H1 (cell line): ENCODE data around the gene RAET1G. TPM values are rescaled to one million over a fixed set of nuclear protein-coding genes. Genes with fewer than 3 reads are reported as not detected.
A peak's percentile ranks its signal among the peaks of the same experiment; 100 is the strongest.

Source experiments
- GABPA ChIP-seq: IDR thresholded peaks from 2 replicates; pipeline ENCODE4 v1.6.1; 2011; ENCODE audit warnings: mild to moderate bottlenecking, low read length, moderate library complexity, borderline replicate concordance; ENCODE audit not compliant: insufficient read depth
- MAFK ChIP-seq: IDR thresholded peaks from 2 replicates; pipeline ENCODE4 v1.6.1; 2012; ENCODE audit warnings: low read depth, mild to moderate bottlenecking, improper control_type of control experiment, low read length
- SAP30 ChIP-seq: fragments of 300-600 bp; sonication (generic); IDR thresholded peaks from 2 replicates; pipeline ENCODE4 v1.7.1; 2012; ENCODE audit warnings: low read length, moderate library complexity, mild to moderate bottlenecking, inconsistent platforms; ENCODE audit not compliant: insufficient read depth, insufficient replicate concordance
- TAF1 ChIP-seq: IDR thresholded peaks from 2 replicates; pipeline ENCODE4 v1.6.1; 2011; ENCODE audit warnings: mild to moderate bottlenecking, low read depth, low read length
- polyA plus RNA-seq, 7 experiments: library from polyadenylated mRNA; depleted of rRNA in 3 of 7; stranded (reverse) in 5 of 7; unstranded in 2 of 7; fragments of >200 nt in 5 of 7; fragments of 200-250 nt in 2 of 7; gene quantifications; 1 replicate in 5 of 7; 2 replicates in 1 of 7; 4 replicates in 1 of 7; pipeline versions ENCODE4 v1.2.1 to v1.2.3, GENCODE V29; 2011 to 2013; ENCODE audit warnings: missing spikeins in 2 of 7, mixed read lengths in 2 of 7
- total RNA-seq: library from RNA; stranded (reverse); fragmentation: NEBNext Ultra II Directional; extraction: Animal tissue kit (Norgen Biotek cat#: 25700); gene quantifications from 2 replicates; pipeline ENCODE4 v1.2.1, GENCODE V29; 2021
- TF ChIP-seq, protein P1 (sequence below): IDR thresholded peaks from 2 replicates; pipeline ENCODE4 v1.6.1; 2012; ENCODE audit warnings: low read length, inconsistent platforms

The RAET1G gene
- total and polyA plus RNA-seq, 2 of the 8 experiments (the other 6 are each of a cell fraction or from before 2014, with no cell fraction given), result 0.08 TPM; not detected in 1

DNA sequence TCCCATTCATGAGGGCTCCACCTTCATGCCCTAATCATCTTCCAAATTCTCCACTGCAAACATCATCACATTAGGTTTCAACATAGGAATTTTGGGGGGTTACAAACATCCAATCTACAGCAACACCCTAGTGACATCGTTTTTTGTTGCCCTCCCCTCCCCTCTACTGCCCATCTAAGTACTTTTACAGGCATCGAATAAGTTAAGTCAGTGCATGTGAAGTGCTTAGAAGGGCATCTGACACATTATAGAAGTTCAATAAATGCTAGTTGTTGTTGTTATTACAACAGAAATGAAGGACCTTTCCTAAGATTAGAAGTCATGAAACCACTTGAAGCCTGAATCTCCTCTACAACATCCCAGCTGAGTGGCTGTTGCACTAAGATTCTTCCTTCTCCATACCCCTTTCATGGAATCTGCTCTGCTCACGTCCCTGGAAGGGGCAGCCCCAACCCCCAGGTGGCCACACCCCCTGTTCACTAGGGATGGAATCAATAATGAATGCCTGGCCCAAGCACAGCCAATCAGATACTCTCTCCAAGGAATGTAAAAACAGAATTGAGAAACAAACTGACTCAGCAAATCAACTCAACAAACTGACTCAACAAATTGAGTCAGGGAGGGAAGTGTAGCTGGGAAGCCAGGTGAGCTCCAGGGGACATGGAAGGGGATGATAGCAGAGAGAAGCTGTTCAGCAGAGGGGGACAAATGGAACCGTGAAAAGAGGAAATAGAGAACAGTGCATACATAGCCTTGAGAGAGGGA, 54.9 kb downstream of the RAET1G start (continued):
- TF ChIP-seq, protein P1, sequence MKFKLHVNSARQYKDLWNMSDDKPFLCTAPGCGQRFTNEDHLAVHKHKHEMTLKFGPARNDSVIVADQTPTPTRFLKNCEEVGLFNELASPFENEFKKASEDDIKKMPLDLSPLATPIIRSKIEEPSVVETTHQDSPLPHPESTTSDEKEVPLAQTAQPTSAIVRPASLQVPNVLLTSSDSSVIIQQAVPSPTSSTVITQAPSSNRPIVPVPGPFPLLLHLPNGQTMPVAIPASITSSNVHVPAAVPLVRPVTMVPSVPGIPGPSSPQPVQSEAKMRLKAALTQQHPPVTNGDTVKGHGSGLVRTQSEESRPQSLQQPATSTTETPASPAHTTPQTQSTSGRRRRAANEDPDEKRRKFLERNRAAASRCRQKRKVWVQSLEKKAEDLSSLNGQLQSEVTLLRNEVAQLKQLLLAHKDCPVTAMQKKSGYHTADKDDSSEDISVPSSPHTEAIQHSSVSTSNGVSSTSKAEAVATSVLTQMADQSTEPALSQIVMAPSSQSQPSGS, result no peak
- TF ChIP-seq SAP30 (no peak), MAFK (peak; percentile 98), GABPA (no peak), TAF1 (no peak; the same call in 1 of the 2 replicates)
- TF ChIP-seq, all 59 proteins: peak for 4

Other genes with a start within 250 kb of the RAET1G start
- gene LATS1, start 205.0 kb downstream of the RAET1G start, total RNA-seq, result 20.3 and 21.7 TPM in 2 replicates
- gene LATS1, start 205.0 kb downstream of the RAET1G start, polyA plus RNA-seq (2011; rRNA removed), result 5.9 and 8.9 TPM in 2 replicates
- gene NUP43, start 176.6 kb downstream of the RAET1G start, total RNA-seq, result 76.9 and 83.4 TPM in 2 replicates
- gene NUP43, start 176.6 kb downstream of the RAET1G start, polyA plus RNA-seq (2011; rRNA removed), result 19.6 and 25.2 TPM in 2 replicates
- gene PCMT1, start 173.4 kb downstream of the RAET1G start, total RNA-seq, result 91.3 and 91.4 TPM in 2 replicates
- 76.2 and 84.3 TPM in 2 replicates for gene PCMT1, start 173.4 kb downstream of the RAET1G start, polyA plus RNA-seq (2011; rRNA removed)
- gene LRP11, start 58.8 kb downstream of the RAET1G start, total RNA-seq, result 20.0 TPM in 2 replicates
- 10.8 and 11.0 TPM in 2 replicates for gene LRP11, start 58.8 kb downstream of the RAET1G start, polyA plus RNA-seq (2011; rRNA removed)
- gene RAET1E, start 25.0 kb downstream of the RAET1G start, total RNA-seq, result not detected in 2 replicates
- gene RAET1E, start 25.0 kb downstream of the RAET1G start, polyA plus RNA-seq (2011; rRNA removed), result not detected in 2 replicates
- gene ULBP2, start 18.9 kb upstream of the RAET1G start, total RNA-seq, result not detected in 2 replicates
- gene ULBP2, start 18.9 kb upstream of the RAET1G start, polyA plus RNA-seq (2011; rRNA removed), result 0.05 TPM in 1 of 2 replicates, not detected in the other
- gene ULBP1, start 40.8 kb upstream of the RAET1G start, total RNA-seq, result 0.42 and 0.60 TPM in 2 replicates
- 0.32 and 0.42 TPM in 2 replicates for gene ULBP1, start 40.8 kb upstream of the RAET1G start, polyA plus RNA-seq (2011; rRNA removed)
- gene RAET1L, start 102.4 kb upstream of the RAET1G start, total RNA-seq, result not detected in 2 replicates
- gene RAET1L, start 102.4 kb upstream of the RAET1G start, polyA plus RNA-seq (2011; rRNA removed), result not detected in 2 replicates
- 3.3 and 4.2 TPM in 2 replicates for gene ULBP3, start 146.0 kb upstream of the RAET1G start, total RNA-seq
- 1.8 and 1.9 TPM in 2 replicates for gene ULBP3, start 146.0 kb upstream of the RAET1G start, polyA plus RNA-seq (2011; rRNA removed)
- gene PPP1R14C, start 219.9 kb upstream of the RAET1G start, total RNA-seq, result 0.25 and 0.61 TPM in 2 replicates
- gene PPP1R14C, start 219.9 kb upstream of the RAET1G start, polyA plus RNA-seq (2011; rRNA removed), result 0.13 and 0.30 TPM in 2 replicates